Measurements from ENCODE around the gene EPGN.

EPGN gene

GRCh38 chr4:74316397-74316796, 8.1 kb downstream of the EPGN start:
- TF ChIP-seq CTCF (IDR thresholded peaks at IDR 0.05; ENCODE audit: insufficient read depth, missing control alignments) = no peak
- DNase-seq (ENCODE audit: insufficient read length, low spot score) (no peak), FAIRE-seq (no peak)

- no peak for FAIRE-seq
- no peak for TF ChIP-seq CTCF (IDR thresholded peaks at IDR 0.05; ENCODE audit: insufficient read depth, missing control alignments)
Measured at GRCh38 chr4:74317616-74318246, 9.5 kb downstream of the EPGN start.

GRCh38 chr4:74318276-74318675, 10.0 kb downstream of the EPGN start:
- no peak for TF ChIP-seq CTCF (IDR thresholded peaks at IDR 0.05; ENCODE audit: insufficient read depth, missing control alignments)
- FAIRE-seq (no peak), DNase-seq (ENCODE audit: insufficient read length, low spot score) (no peak)

More at GRCh38 chr4:74317616-74318246, 9.5 kb downstream of the EPGN start:
- no peak for DNase-seq (ENCODE audit: insufficient read length, low spot score)

GRCh38 chr4:74319470-74319869, 11.2 kb downstream of the EPGN start:
- FAIRE-seq (no peak), DNase-seq (ENCODE audit: insufficient read length, low spot score) (no peak)
- TF ChIP-seq CTCF (IDR thresholded peaks at IDR 0.05; ENCODE audit: insufficient read depth, missing control alignments) = no peak

- DNase-seq (ENCODE audit: insufficient read length, low spot score) (no peak), FAIRE-seq (no peak)
- TF ChIP-seq CTCF (IDR thresholded peaks at IDR 0.05; ENCODE audit: insufficient read depth, missing control alignments) = peak; percentile 58
Measured at GRCh38 chr4:74320559-74321118, 12.4 kb downstream of the EPGN start.

- FAIRE-seq (no peak), DNase-seq (ENCODE audit: insufficient read length, low spot score) (no peak)
- no peak for TF ChIP-seq CTCF (IDR thresholded peaks at IDR 0.05; ENCODE audit: insufficient read depth, missing control alignments)
Measured at GRCh38 chr4:74322301-74322700, 14.0 kb downstream of the EPGN start.

GRCh38 chr4:74323663-74324062, 15.4 kb downstream of the EPGN start:
- FAIRE-seq = no peak
- TF ChIP-seq CTCF (IDR thresholded peaks at IDR 0.05; ENCODE audit: insufficient read depth, missing control alignments) = no peak
- no peak for DNase-seq (ENCODE audit: insufficient read length, low spot score)

Measured in D721Med (cell line).